B cell (primary cell): Measurements from ENCODE around the gene GRID2. TPM values are rescaled to one million over a fixed set of nuclear protein-coding genes. Genes with fewer than 3 reads are reported as not detected.
"Not testable (repeated sequence)": the region's sequence is repeated elsewhere in the genome, so short reads cannot be mapped to it uniquely, and the experiment has no call there.

Experiments used
- ATAC-seq: fragments of 200-7000 bp; cut with Tn5 transposase; one replicate; pipeline ENCODE4 v1.10.0; 2021; ENCODE audit warnings: low read depth, mild to moderate bottlenecking, moderate number of reproducible peaks, moderate library complexity
- CTCF ChIA-PET: fragments of 350-600 bp; sonication (Branson Sonifier 250); formaldehyde crosslinking; loops from one replicate; lab custom pipeline; 2021; ENCODE audit warnings: antibody characterized with exemption, inconsistent platforms; lab: Charles Lee
- POLR2A ChIA-PET: fragments of 350-600 bp; sonication (Branson Sonifier 250); formaldehyde crosslinking; loops from one replicate; lab custom pipeline; 2021; ENCODE audit warnings: antibody characterized with exemption; lab: Charles Lee
- DNase-seq: peaks from one replicate; pipeline ENCODE4 v3.0.0; 2013
- H2AFZ ChIP-seq: 2 replicates; pipeline ENCODE4 v1.6.1; 2012; ENCODE audit warnings: mild to moderate bottlenecking, low read depth, low read length; ENCODE audit not compliant: insufficient read depth, poor library complexity, severe bottlenecking
- H3K27ac ChIP-seq, 2 donors: 1 replicate in 1 of 2; 2 replicates in 1 of 2; pipeline ENCODE4 v1.5.1; 2012 to 2013; ENCODE audit warnings: low read length in 2 of 2, mild to moderate bottlenecking in 2 of 2, moderate library complexity in 1 of 2
- H3K27me3 ChIP-seq, 4 experiments: fragments of 200-600 bp in 1 of 4; sonication (generic) in 1 of 4; replicated peaks in 1 of 4; 1 replicate in 2 of 4; 2 replicates in 2 of 4; pipeline versions ENCODE4 v1.6.1 to v1.7.0; 2013 to 2016; ENCODE audit warnings: low read length in 3 of 4, mild to moderate bottlenecking in 2 of 4, mixed read lengths in 1 of 4, moderate library complexity in 1 of 4; ENCODE audit not compliant: insufficient read depth in 4 of 4, control insufficient read depth in 3 of 4; ENCODE audit errors: control extremely low read depth in 1 of 4
- H3K36me3 ChIP-seq, 2 experiments: replicated peaks in 1 of 2; 1 replicate in 1 of 2; 2 replicates in 1 of 2; pipeline versions ENCODE4 v1.6.1 to v1.7.1; 2013; ENCODE audit warnings: low read length in 1 of 2; ENCODE audit not compliant: insufficient read depth in 2 of 2, control insufficient read depth in 1 of 2; ENCODE audit errors: control extremely low read depth in 1 of 2, extremely low read depth in 1 of 2
- H3K4me1 ChIP-seq, 2 donors: fragments of 200-600 bp in 1 of 2; sonication (generic) in 1 of 2; 1 replicate in 1 of 2; 2 replicates in 1 of 2; pipeline versions ENCODE4 v1.5.1 to v1.6.1; 2013 to 2017; ENCODE audit warnings: low read length in 2 of 2; ENCODE audit not compliant: control insufficient read depth in 2 of 2, insufficient read depth in 2 of 2
- H3K4me2 ChIP-seq: replicated peaks from 2 replicates; pipeline ENCODE3; 2012; ENCODE audit warnings: mild to moderate bottlenecking, low read depth, low read length; ENCODE audit not compliant: poor library complexity, severe bottlenecking
- H3K4me3 ChIP-seq, 5 experiments: fragments of 200-600 bp in 1 of 5; sonication (generic) in 1 of 5; 1 replicate in 3 of 5; 2 replicates in 2 of 5; pipeline versions ENCODE4 v1.5.1 to v1.7.0; 2011 to 2016; ENCODE audit warnings: low read length in 4 of 5, mild to moderate bottlenecking in 4 of 5, low read depth in 2 of 5, control low read depth in 1 of 5, moderate library complexity in 1 of 5; ENCODE audit not compliant: insufficient read depth in 1 of 5; ENCODE audit errors: control extremely low read depth in 1 of 5, extremely low read depth in 1 of 5
- H3K79me2 ChIP-seq: fragments of 200-600 bp; sonication (generic); one replicate; pipeline ENCODE4 v1.6.0; 2016; ENCODE audit warnings: low read length; ENCODE audit not compliant: control insufficient read depth, insufficient read depth
- H3K9ac ChIP-seq: fragments of 200-600 bp; sonication (generic); 2 replicates; pipeline ENCODE4 v1.6.1; 2017; ENCODE audit warnings: mild to moderate bottlenecking, low read length, moderate library complexity
- H3K9me3 ChIP-seq, 3 donors: one replicate each; pipeline versions ENCODE4 v1.6.1 to v1.7.1; 2013; ENCODE audit warnings: low read length in 2 of 3; ENCODE audit not compliant: control insufficient read depth in 2 of 3, insufficient read depth in 1 of 3; ENCODE audit errors: control extremely low read depth in 1 of 3
- H4K20me1 ChIP-seq: 2 replicates; pipeline ENCODE4 v1.6.0; 2012; ENCODE audit warnings: mild to moderate bottlenecking, low read length; ENCODE audit not compliant: insufficient read depth, control insufficient read depth, poor library complexity, severe bottlenecking
- H3K27ac Mint-ChIP-seq: one replicate; pipeline ENCODE4 v1.8.0; 2021; ENCODE audit warnings: mixed read lengths
- H3K27me3 Mint-ChIP-seq: one replicate; pipeline ENCODE4 v1.8.0; 2021; ENCODE audit warnings: mixed read lengths
- H3K4me1 Mint-ChIP-seq: one replicate; pipeline ENCODE4 v1.8.0; 2021; ENCODE audit warnings: mixed read lengths
- H3K4me3 Mint-ChIP-seq: one replicate; pipeline ENCODE4 v1.8.0; 2021; ENCODE audit warnings: mixed read lengths
- H3K9me3 Mint-ChIP-seq: one replicate; pipeline ENCODE4 v1.8.0; 2022; ENCODE audit warnings: mixed read lengths; ENCODE audit not compliant: insufficient read depth
- CTCF ChIP-seq: fragments of 200-600 bp; IDR thresholded peaks from one replicate; pipeline ENCODE4 v1.8.0; 2022; ENCODE audit warnings: antibody characterized with exemption, mild to moderate bottlenecking
- EZH2 ChIP-seq: IDR thresholded peaks from 2 replicates; pipeline ENCODE4 v1.6.1; 2012; ENCODE audit warnings: borderline replicate concordance, low read depth, mild to moderate bottlenecking, moderate library complexity, low read length; ENCODE audit not compliant: insufficient read depth, poor library complexity, severe bottlenecking
- WGBS: methylation state at CpG from one replicate; pipeline ENCODE4 v1.1.5; 2013; ENCODE audit warnings: missing lambda C conversion rate; ENCODE audit not compliant: insufficient coverage; 5-methylcytosine and 5-hydroxymethylcytosine counted together
- intact Hi-C: fragments of 100-400 bp; cut with micrococcal nuclease; formaldehyde crosslinking; loops from one replicate; pipeline ENCODE4 v1.10.0; 2022
- polyA plus RNA-seq: library from polyadenylated mRNA; depleted of rRNA; stranded (reverse); fragments of >200 nt; gene quantifications from 2 replicates; pipeline ENCODE4 v1.2.3, GENCODE V29; 2012
- total RNA-seq, 2 donors: library from RNA; stranded (reverse); fragments of 120-200 nt in 1 of 2; gene quantifications; 1 replicate in 1 of 2; 2 replicates in 1 of 2; pipeline versions ENCODE4 v1.2.3 to v1.2.4, GENCODE V29; 2013 to 2022

GRID2 gene
- total and polyA plus RNA-seq, 2 donors (not counting 1 experiment from before 2014, with no cell fraction given): not detected

GRCh38 chr4:92399032-92399431 is 95.3 kb downstream of the GRID2 start:
- no peak for ATAC-seq
- Histone ChIP-seq H3K9ac (no peak overlapping the region), H3K79me2 (no peaks in the 10 kb centered on the region), H3K4me2 (no peak overlapping the region), H3K36me3 (no peaks in the 10 kb centered on the region), H3K4me3 (no peak overlapping the region), H3K9me3 (no peaks in the 10 kb centered on the region), H3K4me1 (no peaks in the 10 kb centered on the region), H4K20me1 (no peaks in the 10 kb centered on the region), H3K27ac (no peak overlapping the region), H2AFZ (no peak overlapping the region), H3K27me3 (no peaks in the 10 kb centered on the region)
- Mint-ChIP-seq H3K9me3 (no peaks in the 10 kb centered on the region), H3K4me3 (no peak overlapping the region), H3K27me3 (no peaks in the 10 kb centered on the region), H3K4me1 (no peaks in the 10 kb centered on the region), H3K27ac (no peak overlapping the region)
- CTCF ChIA-PET: no interaction called here
- POLR2A ChIA-PET: no interaction called here
- TF ChIP-seq EZH2: no peak
- no peak for TF ChIP-seq CTCF
- no peak for DNase-seq
- WGBS: 93% methylated on average over 7 of the region's 8 CpGs
- intact Hi-C loops: no loop called here

GRCh38 chr4:92403525-92403924 is 99.8 kb downstream of the GRID2 start:
- H3K4me1 Mint-ChIP-seq, H3K4me2 ChIP-seq, H3K4me3 Mint-ChIP-seq, H3K27me3 ChIP-seq, H3K9ac ChIP-seq, H3K4me3 ChIP-seq, CTCF ChIA-PET, intact Hi-C loops, ATAC-seq, H3K27me3 Mint-ChIP-seq, H3K4me1 ChIP-seq, H3K79me2 ChIP-seq, H3K9me3 ChIP-seq, H3K27ac ChIP-seq, H2AFZ ChIP-seq, H3K27ac Mint-ChIP-seq, H3K36me3 ChIP-seq, DNase-seq, H3K9me3 Mint-ChIP-seq, POLR2A ChIA-PET, H4K20me1 ChIP-seq: not testable (repeated sequence)
- WGBS: no CpG with 5 or more reads among the region's 7 CpGs
